ENCODE data around the gene YES1.

GRCh38 chr18:825891-826585 lies 14.0 kb upstream of the YES1 start:
- no peak for TF ChIP-seq PHF8 (CRISPR knock-in tag; IDR thresholded peaks at IDR 0.05)
- TF ChIP-seq ZNF510 (CRISPR knock-in tag; IDR thresholded peaks at IDR 0.05; ENCODE audit: low read depth), result no peak
- TF ChIP-seq POLR2AphosphoS5 (IDR thresholded peaks at IDR 0.05; ENCODE audit: low read depth, low read length), result no peak
- TF ChIP-seq, protein P1, sequence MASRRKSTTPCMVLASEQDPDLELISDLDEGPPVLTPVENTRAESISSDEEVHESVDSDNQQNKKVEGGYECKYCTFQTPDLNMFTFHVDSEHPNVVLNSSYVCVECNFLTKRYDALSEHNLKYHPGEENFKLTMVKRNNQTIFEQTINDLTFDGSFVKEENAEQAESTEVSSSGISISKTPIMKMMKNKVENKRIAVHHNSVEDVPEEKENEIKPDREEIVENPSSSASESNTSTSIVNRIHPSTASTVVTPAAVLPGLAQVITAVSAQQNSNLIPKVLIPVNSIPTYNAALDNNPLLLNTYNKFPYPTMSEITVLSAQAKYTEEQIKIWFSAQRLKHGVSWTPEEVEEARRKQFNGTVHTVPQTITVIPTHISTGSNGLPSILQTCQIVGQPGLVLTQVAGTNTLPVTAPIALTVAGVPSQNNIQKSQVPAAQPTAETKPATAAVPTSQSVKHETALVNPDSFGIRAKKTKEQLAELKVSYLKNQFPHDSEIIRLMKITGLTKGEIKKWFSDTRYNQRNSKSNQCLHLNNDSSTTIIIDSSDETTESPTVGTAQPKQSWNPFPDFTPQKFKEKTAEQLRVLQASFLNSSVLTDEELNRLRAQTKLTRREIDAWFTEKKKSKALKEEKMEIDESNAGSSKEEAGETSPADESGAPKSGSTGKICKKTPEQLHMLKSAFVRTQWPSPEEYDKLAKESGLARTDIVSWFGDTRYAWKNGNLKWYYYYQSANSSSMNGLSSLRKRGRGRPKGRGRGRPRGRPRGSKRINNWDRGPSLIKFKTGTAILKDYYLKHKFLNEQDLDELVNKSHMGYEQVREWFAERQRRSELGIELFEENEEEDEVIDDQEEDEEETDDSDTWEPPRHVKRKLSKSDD (CRISPR knock-in tag; IDR thresholded peaks at IDR 0.05; ENCODE audit: low read depth), result no peak
- TF ChIP-seq SRF (IDR thresholded peaks at IDR 0.05; ENCODE audit: low read depth, low read length), result no peak
- no peak for TF ChIP-seq EZH2 (conservative IDR thresholded peaks at IDR 0.05; ENCODE audit: low read depth, low read length)
- no peak for TF ChIP-seq ZNF501 (CRISPR knock-in tag; IDR thresholded peaks at IDR 0.05)
- no peak for TF ChIP-seq NAIF1 (CRISPR knock-in tag; IDR thresholded peaks at IDR 0.05; ENCODE audit: borderline replicate concordance)
- TF ChIP-seq EEA1 (CRISPR knock-in tag; IDR thresholded peaks at IDR 0.05; ENCODE audit: borderline replicate concordance), result no peak
- TF ChIP-seq HNRNPL (IDR thresholded peaks at IDR 0.05; ENCODE audit: low read depth, low read length), result no peak
- TF ChIP-seq ZNF567 (CRISPR knock-in tag; IDR thresholded peaks at IDR 0.05; ENCODE audit: borderline replicate concordance), result no peak
- TF ChIP-seq GATAD1 (CRISPR knock-in tag; IDR thresholded peaks at IDR 0.05), result no peak

Measured in HepG2 (cell line).